ENCODE data around the gene CBX8.
A peak's percentile ranks its signal among the peaks of the same experiment; 100 is the strongest.
"Not testable (repeated sequence)": the region's sequence is repeated elsewhere in the genome, so short reads cannot be mapped to it uniquely, and the experiment has no call there.

CBX8 gene

DNA sequence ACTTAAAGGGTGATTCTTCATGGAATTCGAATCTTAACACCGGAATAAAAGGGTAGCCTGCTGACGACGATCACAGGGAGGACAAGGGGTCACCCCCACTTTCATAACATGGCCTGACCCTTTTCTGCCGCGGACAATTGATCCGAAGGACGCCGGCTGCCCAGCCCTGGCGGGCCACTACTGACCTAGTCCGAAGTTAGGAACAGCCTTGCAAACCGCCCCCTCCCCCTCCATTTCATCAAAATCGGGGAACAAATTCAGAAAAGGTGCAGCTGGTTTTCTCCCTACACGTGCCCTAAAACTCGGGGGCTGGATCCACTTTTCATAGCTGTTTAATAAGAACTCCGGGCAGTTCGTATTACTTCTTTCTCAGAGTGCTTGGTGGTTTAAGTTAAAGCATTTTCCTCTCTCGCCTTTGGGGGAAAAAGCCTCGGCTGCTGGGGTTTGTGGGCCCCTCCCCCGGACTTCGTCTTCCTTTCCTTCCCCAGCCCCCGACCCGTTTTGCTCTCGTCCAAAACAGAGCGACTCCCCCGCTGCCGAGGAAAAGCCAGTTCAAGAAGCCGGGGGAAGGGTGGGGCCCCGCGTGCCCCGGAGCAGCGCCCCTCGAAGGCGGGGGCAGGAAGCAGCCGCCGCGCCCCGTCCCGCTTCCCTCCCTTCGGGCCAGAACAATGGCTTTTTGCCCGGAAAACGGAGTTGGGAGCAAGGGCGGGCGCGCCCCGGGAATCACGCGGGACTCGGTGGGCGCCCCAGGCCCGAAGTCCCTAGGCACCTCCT lies 19.6 kb downstream of the CBX8 start:
- peak; percentile 29 for DNase-seq

DNA sequence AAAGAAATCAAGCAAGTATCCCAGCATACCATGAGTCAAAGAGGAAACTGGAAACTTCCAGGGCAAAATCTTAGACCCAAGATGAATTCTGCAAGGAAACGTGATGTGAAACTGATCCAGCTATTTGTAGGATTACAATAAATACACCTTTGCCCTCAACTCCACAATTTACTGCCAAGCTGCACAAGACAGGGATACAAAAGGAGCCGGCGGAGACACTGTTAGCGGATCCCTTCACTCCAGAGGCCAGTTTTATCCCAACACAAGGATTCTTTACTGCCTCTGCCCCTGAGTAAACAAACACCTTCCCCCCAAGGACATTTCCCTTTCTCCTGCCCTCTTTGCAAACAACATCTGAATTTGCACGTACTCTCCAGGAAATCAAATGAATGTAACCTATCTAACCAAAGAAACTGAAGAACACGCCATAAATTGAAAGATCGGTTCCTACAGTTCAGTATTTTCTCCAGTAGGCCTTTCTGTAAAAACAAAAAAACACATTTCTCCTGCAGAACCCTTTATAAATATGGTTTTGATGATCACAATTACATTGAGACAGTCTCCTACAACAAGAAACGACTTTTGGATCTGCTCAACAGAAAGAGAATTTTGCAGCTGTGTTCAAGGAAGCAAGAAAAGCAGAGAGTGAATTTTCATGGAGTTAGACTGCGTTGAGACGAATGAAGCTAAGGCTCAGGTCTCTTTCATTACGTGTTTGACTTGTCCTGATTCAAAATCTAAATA lies 20.3 kb downstream of the CBX8 start:
- no peak for DNase-seq

DNA sequence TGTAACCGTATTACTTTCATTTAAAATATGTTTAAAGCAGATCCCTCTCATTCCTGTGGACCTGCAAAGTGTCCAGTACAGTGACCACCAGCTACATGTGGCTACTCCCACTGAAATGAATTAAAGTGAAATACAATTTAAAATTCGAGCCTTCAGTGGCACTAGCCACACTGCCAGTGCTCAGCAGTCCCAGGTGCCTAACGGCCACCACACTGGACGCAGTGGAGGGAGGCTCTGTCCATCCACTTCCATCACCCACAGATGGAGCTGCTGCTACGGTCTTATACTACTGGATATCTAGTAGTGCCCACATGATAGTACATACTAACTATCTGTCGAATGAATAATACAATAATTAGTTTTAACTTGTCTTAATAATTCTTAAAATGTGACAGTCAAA lies 21.2 kb downstream of the CBX8 start:
- no peak for DNase-seq

- DNase-seq: no peak
Measured at GRCh38 chr17:79774561-79774975, 22.3 kb downstream of the CBX8 start.

GRCh38 chr17:79772726-79773125 lies 24.2 kb downstream of the CBX8 start:
- not testable (repeated sequence) for DNase-seq

GRCh38 chr17:79771276-79771675 lies 25.6 kb downstream of the CBX8 start:
- no peak for DNase-seq

DNA sequence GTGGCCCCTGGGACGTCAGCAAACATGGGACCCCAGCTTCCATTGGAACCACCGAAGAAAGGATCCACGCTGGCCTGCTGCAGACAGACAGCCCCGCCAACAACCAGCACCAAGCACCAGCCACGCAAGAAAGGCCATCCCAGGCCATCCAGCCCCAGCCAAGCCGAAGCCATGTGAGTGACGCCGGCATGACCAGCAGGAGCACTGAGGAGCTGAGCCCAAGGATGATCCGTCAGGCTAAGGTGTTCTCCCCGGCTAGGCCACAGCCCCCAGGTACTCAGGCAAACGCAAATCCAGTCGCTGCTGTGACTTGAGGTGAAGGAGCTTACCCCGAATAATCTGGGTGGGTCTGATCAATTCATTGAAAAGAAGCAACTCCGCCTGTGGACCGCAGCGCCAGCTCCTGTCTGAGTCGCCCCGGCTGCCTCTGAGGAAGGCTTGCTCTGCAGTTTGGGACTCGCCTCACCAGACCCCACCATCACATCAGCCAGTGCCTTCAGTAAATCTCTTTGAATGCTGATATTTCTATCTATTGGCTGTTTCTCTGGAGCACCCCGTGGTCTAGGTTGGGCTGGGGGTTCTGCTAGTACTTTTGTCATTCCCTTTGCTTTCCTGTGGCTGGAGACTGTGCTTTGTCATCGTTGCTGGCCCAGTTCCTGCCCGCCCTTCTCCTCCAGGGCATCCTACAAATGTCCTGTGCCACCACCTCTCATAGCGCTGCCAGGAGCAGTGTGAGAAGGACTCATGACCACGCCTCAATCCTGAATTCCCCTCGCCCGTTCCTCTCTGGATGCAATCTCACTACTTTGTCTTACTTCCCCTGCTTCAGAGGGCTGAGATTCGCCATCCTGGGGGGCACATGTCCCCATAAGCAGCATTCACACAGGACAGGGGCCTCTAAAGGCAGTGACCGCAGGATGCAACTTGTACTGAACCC lies 27.0 kb downstream of the CBX8 start:
- DNase-seq: no peak

GRCh38 chr17:79765708-79766107 lies 31.2 kb downstream of the CBX8 start:
- no peak for DNase-seq

GRCh38 chr17:79761894-79762589 lies 34.8 kb downstream of the CBX8 start:
- DNase-seq: no peak

DNA sequence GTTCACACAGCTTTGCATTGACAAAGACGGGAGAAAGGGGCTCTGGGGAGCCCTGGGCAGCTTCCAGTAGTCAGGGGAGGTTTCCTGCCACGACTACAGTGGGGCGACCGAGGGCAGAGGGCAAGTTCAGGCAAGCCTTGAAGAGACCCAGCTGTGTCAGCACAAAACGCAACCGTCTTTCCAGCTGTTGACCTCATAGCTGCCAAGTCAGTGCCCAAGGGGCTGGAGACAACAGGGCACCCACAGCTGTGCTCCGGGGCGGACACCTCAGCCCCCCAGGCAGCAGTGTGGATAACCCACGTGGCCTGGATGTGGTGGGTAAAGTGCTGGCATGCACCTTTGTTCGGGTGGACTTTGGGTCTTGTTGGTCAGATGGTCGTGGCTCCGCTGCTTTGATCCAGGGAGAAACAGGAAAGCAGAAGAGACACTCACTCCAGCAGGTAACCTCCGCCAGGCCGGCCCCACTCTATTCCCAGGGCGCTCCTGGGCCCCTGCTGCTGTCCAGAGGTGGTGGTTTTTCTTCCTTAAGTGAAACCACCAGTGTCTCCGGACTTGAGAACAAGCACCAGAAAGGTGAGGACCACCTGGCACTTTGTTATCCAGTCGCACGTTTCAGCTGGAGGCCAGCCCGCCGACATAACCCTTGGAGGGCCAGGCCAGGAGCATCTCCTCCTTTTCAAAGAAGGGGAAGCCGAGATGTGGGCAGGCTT lies 36.5 kb downstream of the CBX8 start:
- DNase-seq: no peak

DNA sequence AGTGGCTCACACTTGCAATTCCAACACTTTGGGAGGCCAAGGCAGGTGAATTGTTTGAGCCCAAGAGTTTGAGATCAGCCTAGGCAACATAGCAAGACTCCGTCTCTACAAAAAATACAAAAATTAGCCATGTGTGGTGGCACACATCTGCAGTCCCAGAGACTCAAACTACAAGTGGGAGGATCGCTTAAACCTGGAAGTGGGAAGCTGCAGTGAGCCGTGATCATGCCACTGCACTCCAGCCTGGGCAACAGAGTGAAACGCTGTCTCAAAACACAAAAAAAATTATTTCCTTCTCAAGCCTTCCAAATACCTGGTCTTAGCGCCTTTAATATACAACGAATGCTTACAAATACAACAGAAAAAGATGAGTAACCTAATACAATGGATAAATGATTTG lies 38.6 kb downstream of the CBX8 start:
- no peak for DNase-seq

- no peak for DNase-seq
Measured at GRCh38 chr17:79757140-79757745, 39.6 kb downstream of the CBX8 start.

DNA sequence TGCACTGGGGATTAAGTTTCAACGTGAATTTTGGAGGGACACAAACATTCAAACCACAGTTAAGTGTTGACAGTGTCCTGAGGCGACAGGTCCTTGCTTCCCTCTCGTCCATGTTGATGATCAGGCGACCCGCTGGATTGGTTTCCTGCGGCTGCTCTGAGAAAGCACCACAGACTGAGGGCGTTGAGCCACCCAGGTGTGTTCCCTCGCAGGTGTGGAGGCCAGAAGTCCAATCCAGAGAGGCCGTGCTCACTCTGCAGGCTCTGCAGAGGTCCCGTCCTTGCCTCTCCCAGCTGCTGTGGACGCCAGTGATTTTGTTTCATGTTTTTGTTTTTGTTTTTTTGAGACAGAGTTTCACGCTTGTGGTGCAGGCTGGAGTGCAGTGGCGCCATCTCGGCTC lies 41.3 kb downstream of the CBX8 start:
- DNase-seq: no peak

DNA sequence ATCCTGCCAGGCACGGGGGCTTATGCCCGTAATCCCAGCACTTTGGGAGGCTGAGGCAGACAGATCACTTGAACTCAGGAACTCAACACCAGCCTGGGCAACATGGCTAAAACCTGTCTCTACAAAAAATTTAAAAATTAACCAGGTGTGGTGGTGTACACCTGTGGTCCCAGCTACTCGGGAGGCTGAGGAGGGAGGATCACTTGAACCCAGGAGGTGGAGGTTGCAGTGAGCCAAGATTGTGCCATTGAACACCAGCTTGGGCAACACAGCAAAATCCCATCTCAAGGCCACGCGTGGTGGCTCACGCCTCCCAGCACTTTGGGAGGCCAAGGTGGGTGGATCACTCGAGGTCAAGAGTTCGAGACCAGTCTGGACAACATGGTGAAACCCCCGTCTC lies 42.0 kb downstream of the CBX8 start:
- DNase-seq: not testable (repeated sequence)

DNA sequence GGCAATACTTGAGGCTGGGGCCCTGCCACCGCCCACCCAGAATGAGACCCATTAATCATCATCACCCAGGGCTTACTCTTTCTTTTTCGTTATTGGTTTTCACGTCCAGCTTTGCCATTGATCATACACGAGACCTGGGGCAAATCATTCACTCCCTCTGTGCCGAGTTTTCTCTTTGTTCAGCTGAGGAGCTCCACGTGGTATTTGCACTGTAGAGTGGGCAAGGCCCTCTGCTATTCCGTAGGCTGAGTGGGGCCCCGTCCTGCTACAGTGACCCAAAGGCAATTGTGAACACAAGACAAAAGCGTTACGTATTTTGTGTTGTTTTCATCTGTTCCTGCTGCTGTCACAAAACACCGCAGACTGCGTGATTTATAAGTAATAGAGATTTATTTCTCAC lies 42.5 kb downstream of the CBX8 start:
- DNase-seq: no peak

GRCh38 chr17:79752175-79752574 lies 44.7 kb downstream of the CBX8 start:
- peak; percentile 58 for DNase-seq

DNA sequence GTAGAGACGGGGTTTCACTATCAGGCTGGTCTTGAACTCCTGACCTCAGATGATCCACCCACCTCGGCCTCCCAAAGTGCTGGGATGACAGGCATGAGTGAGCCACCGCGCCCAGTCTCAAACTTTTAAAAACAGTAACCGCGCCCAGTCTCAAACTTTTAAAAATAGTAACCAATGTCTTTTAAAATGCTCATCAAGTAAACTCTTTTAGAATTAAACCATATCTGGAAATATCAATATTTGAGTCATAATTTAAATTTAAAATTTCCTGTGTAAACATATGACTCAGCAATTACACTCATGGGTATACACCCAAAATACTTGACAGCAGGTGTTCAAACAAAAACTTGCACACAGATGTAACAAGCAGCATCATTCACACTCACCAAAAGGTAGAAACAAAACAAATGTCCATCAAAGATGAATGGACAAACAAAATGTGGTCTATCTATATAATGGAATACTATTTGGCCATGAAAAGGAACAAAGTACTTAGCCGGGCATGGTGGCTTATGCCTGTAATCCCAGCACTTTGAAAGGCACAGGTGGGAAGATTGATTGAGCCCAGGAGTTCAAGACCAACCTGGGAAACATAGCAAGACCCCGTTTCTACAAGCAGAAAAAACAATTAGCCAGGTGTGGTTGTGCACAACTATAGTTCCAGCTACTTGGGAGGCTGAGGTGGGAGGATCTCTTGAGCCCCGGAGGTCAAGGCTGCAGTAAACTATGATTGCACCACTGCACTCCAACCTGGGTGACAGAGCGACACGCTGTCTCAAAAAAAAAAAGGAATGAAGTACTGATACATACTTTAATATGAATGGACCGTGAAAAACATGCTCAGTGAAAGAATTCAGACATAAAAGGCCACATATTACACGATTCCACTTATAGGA lies 46.0 kb downstream of the CBX8 start:
- DNase-seq: no peak

GRCh38 chr17:79749958-79750357 lies 46.9 kb downstream of the CBX8 start:
- no peak for DNase-seq

DNA sequence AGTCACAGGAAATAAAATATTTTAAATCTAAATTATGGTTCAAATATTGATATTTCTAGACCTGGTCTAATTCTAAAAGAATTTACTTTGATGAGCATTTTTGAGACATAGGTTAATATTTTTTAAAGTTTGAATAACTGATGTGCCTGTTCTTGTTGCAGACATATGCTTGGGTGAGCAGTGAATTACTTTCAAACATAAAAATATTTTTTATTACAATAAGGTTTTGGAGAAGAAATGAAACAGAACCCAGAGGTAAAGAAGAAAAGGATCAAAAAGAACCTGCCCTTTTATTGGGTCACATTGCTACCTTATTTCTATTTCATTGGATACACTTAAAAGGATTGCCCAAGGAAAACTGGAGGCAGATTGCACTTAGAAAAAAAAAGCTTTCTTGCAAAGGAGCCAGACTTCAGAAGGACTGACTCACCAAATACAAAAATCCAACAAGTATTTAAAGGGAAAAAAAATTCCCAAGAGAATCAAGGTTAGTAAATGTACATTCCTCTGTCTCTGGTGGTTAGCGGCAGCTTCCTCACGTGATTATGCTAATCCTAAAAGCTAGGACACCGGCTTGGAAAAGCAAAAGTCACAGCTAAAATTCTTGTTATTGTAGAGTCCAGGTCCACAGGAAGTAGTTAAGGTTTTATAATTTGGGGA lies 47.6 kb downstream of the CBX8 start:
- no peak for DNase-seq
